HG02970 (cell line): Measurements from ENCODE around the gene ABCG2.
"Not testable (repeated sequence)": the region's sequence is repeated elsewhere in the genome, so short reads cannot be mapped to it uniquely, and the experiment has no call there.

ENCODE experiments used
- ATAC-seq: cut with Tn5 transposase; IDR thresholded peaks from one replicate; pipeline ENCODE4 v1.9.1; 2021; ENCODE audit warnings: mild to moderate bottlenecking, moderate library complexity, moderate number of reproducible peaks; ENCODE audit not compliant: unreplicated experiment, low FRiP score

The ABCG2 gene

GRCh38 chr4:88119943-88120342 is 38.5 kb downstream of the ABCG2 start:
- no peak for ATAC-seq

GRCh38 chr4:88115587-88115986 is 42.9 kb downstream of the ABCG2 start:
- no peak for ATAC-seq

- ATAC-seq = no peak
These were observed 45.6 kb downstream of the ABCG2 start for GRCh38 chr4:88112856-88113255.

GRCh38 chr4:88110826-88111225 is 47.6 kb downstream of the ABCG2 start:
- ATAC-seq = no peak

- no peak for ATAC-seq
These were observed 49.1 kb downstream of the ABCG2 start for GRCh38 chr4:88109123-88109881.

GRCh38 chr4:88108747-88109122 is 49.7 kb downstream of the ABCG2 start:
- no peak for ATAC-seq

GRCh38 chr4:88108108-88108465 is 50.4 kb downstream of the ABCG2 start:
- ATAC-seq = not testable (repeated sequence)

GRCh38 chr4:88107406-88108107 is 50.9 kb downstream of the ABCG2 start:
- no peak for ATAC-seq

- ATAC-seq = no peak
These were observed 52.2 kb downstream of the ABCG2 start for GRCh38 chr4:88106205-88106604.

- ATAC-seq = no peak
These were observed 53.4 kb downstream of the ABCG2 start for GRCh38 chr4:88104902-88105610.

GRCh38 chr4:88102026-88102425 is 56.4 kb downstream of the ABCG2 start:
- no peak for ATAC-seq

GRCh38 chr4:88101165-88101564 is 57.3 kb downstream of the ABCG2 start:
- ATAC-seq = no peak

- no peak for ATAC-seq
These were observed 59.3 kb downstream of the ABCG2 start for GRCh38 chr4:88098993-88099752.

- ATAC-seq = no peak
These were observed 60.7 kb downstream of the ABCG2 start for GRCh38 chr4:88097781-88098180.

GRCh38 chr4:88097301-88097700 is 61.1 kb downstream of the ABCG2 start:
- ATAC-seq = no peak

- no peak for ATAC-seq
These were observed 64.6 kb downstream of the ABCG2 start for GRCh38 chr4:88093874-88094273.

- ATAC-seq = no peak
These were observed 67.1 kb downstream of the ABCG2 start for GRCh38 chr4:88091378-88091777.

GRCh38 chr4:88090898-88091297 is 67.5 kb downstream of the ABCG2 start:
- ATAC-seq = no peak

- ATAC-seq = no peak
These were observed 71.4 kb downstream of the ABCG2 start for GRCh38 chr4:88087004-88087403.

- ATAC-seq = no peak
These were observed 77.8 kb downstream of the ABCG2 start for GRCh38 chr4:88080626-88081025.

- ATAC-seq = no peak
These were observed 79.9 kb downstream of the ABCG2 start for GRCh38 chr4:88078579-88078978.
